ENCODE data around the gene SRD5A2.
A peak's percentile ranks its signal among the peaks of the same experiment; 100 is the strongest.

Gene SRD5A2

DNA sequence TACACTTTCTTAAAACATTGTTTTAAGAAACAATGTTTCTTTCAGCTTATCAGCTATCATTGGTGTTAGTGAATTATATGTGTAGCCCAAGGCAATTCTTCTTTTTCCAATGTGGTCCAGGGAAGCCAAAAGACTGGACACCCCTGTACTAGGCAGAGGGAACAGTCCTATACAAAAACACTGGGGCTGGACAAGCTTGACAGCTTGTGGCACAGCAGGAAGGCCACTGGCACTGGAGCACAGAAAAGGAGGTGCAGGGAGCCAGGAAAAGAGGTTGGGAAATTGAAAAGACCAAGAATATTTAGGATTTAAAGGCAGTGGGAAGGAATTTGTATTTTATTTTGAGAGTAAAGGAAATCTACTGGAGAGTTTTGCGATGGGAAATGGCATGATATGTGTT is 47.7 kb downstream of the SRD5A2 start:
- no peak for DNase-seq (ENCODE audit: low spot score)

DNA sequence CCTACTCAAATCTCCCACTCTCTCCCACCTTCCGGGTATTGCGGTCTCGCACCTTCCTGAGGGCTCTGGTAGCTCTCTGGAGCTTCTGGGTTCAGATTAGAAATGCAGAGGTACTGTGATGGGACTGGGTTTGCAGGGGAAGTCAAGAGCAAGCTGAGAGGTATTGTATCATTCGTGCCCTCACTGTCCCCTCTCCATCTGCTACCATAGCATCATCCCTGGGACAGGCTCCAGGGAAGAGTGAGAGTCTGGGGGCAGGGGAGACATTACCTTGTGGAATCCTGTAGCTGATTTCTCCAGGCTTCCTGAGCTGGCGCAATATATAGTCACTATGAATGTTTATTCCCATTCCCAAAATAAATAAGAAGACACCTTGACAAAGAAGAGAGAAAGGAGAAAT is 49.6 kb downstream of the SRD5A2 start:
- no peak for DNase-seq (ENCODE audit: low spot score)

DNA sequence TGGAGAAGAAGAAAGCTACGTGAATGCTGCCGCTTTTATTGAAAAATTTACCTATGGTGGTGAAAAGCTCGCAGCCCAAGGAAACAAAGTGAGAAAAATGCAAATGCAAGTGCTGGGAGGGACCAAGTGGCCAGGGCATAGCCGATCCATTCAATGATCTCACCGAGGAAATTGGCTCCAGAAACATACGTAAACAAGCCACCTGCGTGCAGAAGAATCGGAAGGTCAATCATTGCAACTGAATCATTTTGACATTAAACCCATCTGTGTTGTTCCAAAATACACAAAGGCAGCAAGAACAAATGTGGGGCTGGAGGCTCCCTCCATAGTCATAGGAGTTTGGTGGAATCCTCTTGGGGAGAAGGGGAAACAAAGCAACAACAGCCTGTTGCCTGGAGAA is 51.5 kb downstream of the SRD5A2 start:
- no peak for DNase-seq (ENCODE audit: low spot score)

DNA sequence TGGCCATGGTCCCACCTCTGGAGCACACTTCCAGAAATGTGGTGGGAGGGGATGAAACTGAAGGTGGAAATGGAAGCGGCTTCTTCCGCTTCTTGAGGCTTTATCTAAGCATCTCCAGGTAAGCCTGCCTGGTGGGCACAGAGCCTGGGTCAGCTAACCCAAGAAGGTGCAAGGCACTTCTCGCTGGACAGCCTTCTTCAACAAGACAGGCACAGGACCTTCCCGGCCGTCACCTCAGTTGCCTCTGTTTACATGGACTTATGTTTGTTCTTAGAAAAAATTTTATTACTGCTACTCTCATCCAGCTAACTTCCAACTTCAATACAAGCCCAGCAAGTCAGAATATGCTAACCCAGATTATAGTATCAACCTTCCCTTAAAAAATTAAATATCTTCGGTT is 51.9 kb downstream of the SRD5A2 start:
- no peak for DNase-seq (ENCODE audit: low spot score)

DNA sequence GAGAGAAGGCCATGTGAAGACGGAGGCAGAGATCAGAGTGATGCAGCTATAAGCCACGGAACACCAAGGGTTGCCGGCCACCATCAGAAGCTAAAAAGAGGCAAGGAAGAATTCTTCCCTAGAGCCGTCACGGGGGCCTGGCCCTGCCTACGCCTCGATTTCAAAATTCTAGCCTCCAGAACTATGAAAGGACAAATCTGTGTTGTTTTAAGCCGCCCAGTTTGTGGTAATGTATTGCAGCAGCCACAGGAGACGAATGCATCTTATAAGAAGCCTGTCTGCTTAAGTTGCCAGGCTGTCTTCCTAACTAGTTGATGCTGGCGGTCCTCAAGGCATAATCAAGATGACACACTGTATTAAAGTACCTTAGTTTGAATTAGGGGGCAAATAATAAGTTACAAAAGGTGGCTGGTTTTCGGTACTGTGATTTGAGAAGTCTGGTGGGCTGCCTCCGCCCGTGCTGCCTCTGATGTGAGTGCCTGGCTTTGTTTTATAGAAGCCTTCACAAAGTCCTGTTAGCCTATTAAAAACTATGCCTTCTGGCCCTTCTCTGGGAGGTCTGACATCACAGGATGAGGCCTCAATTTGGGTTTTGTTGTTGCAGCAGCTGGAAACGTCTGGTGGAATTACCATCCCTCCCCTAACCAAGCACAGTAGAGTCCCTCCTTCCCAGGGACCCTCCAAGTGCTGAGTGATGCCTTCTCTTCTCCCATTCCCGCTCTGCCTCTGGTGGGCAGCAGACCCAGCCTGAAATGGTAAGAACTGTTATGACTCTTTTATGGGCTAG is 53.6 kb downstream of the SRD5A2 start:
- DNase-seq (ENCODE audit: low spot score): no peak

DNA sequence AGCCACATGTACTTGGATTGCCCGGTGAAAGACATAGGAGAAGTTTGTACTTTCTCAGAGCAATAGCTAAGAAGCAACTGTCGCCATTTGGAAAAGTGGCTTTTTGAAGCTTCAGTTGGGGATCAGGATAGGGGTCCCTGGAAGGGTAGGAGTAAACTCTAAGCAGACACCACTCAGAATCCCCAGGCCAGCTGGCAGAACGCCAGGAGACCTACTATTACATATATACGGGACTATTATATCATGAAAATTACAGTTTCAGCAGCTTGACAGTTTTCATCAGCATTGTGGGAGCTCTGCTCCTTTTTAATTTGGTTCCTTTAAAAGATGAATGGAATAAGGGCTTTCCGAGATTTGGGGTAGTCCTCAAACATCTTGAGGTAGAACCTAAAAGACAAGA is 54.9 kb downstream of the SRD5A2 start:
- no peak for DNase-seq (ENCODE audit: low spot score)

DNA sequence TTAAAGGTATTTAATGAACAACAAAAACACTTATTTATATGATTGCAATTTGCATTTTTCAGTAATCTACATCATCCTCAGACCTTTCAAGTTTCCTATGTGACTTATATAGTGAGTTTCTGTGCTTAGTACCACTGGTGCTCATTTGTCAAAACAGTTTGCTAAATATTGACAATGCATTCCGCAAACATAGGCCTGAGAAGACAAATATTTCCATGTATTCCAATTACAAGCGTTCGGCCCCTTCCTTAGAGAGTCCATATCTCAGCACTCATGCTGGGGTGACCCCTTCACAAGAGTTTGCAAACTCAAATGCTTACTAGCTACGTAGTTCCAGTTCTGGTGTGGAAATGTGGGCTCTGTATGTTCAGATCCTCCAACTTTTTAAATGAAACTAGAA is 56.1 kb downstream of the SRD5A2 start:
- DNase-seq (ENCODE audit: low spot score): no peak

DNA sequence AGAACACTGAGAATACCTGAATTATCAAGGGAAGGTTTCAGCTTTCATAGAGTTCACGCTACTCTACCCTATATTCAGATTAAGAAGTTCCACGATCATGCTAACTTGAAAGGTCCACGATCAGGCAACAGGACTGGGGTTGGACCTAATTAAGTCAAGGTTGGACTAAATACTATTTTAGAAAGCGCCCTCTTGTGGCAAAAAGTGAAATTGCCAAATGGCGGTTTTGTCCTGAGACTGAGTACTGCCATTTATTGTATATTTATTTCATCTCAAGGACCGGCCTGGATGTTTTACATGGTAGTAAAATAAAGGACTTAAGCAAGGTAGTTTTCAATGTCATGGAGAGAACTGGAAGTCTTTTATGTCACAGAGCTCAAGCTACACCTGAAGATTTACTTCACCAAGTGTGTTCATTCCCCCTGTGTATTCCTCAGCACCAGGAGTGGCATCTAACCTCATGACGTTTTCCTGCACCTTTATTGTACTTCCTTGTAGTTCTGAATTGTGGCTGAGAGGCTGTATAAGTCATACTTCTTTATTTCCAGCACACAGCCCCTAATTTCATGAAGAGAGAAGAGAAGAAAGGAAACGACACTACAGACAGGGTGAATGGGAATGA is 56.8 kb downstream of the SRD5A2 start:
- DNase-seq (ENCODE audit: low spot score): peak; percentile 64

DNA sequence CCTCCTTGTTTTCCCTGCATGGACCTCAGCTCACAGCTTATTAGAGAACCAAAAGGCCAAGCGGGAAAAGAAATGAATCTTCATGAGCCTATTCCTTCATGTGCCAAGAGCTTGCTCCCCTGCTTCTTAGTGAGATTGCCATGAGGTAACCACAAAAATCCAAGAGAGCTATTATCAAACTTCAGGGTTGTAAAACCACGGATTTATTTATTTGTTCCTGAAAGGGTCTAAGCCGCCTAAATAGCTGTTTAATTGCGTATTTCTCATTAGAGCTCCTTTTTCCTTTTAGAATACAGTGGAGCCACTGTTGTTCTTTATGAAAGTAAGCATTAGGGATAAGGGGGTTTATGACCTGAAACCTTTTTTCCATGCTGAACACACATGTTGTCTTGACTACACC is 58.0 kb downstream of the SRD5A2 start:
- no peak for DNase-seq (ENCODE audit: low spot score)

DNA sequence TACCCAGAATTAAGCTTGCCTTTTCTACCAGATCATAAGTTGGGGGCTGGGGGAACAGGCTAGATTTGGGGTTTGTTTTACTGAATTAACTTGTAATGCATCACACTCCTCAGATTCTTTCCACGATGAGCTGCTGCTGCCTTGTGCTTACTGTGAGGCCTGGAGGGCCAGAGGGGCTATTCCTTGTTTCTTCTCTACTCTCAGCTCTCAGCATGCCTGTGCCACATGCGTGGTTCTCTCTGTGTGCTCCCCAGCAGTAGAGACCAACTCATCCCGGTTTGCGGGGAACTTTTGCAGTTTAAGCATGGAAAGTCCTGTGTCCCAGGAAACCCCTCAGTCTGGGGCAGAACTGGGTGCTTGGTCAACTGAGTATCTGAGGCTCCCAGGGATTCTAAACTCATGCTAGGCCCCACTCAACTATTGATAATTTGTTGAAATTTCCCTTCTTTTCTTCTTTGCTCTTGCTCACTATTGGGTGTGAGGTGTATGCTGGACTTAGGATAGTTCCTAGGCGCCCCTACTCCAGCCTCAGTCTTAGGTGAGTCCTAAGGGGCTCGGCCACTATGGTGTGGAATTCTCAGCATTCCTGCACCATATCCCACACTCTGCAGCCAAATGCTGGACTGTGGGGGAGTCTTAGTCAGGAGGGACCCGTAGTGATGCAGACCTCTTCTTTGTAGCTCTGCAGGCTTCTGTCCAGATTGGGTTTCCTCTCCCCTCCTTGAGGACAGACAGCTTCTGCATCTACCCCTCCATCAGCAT is 63.1 kb downstream of the SRD5A2 start:
- DNase-seq (ENCODE audit: low spot score): no peak

DNA sequence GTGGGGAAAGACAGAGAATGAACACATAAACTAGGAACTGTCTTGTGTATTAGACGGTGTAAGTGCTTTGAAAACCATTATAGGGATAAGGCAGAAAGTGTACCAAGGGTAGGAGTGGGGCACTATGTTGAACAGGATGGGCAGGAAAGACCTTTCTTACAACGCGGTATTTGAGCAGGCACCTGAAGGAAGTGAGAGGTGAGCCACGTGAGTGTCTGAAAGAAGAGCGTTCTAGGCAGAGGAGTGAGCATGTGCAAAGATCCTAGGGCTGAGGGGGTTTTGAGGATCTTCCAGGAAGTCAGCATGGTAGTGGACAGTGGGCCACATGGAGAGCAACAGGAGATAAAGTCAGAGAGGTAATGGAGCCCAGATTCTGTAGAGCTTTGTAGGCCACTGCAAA is 65.2 kb downstream of the SRD5A2 start:
- no peak for DNase-seq (ENCODE audit: low spot score)

DNA sequence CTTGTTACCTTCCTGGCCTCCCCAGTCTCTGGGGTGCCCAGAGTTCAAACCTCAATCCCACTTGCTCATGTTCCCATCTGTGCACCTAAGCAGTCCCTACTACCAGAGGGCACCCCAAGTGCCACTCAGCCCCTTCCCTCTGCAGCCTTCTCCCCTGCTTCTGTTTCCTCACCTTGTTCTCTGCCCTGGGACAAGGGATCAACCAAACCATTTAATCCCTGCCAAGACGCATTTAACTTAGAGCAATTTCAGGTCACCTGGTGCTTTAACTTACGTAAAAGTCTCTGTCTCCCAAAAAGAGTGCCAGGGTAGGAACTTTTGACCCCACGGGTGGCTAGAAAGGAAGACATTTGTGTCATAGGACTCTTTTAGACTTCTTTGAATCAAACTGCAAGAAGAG is 67.2 kb downstream of the SRD5A2 start:
- DNase-seq (ENCODE audit: low spot score): no peak

DNA sequence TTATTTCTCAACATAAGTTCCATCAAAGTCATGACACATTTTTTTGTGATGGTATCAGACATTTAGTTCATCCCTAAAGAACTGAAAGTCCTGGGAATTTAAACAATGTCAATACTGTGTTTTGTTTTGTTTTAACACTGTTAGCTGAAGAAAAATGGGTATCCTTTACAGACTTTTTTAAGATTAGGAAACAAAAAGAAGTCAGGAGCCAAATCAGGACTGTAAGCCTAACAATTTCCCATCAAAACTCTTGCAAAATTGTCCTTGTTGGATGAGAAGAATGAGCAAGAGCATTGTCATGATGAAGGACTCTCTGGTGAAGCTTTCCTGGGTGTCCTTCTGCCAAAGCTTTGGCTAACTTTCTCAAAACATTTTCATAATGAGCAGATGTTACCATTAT is 69.4 kb downstream of the SRD5A2 start:
- no peak for DNase-seq (ENCODE audit: low spot score)

DNA sequence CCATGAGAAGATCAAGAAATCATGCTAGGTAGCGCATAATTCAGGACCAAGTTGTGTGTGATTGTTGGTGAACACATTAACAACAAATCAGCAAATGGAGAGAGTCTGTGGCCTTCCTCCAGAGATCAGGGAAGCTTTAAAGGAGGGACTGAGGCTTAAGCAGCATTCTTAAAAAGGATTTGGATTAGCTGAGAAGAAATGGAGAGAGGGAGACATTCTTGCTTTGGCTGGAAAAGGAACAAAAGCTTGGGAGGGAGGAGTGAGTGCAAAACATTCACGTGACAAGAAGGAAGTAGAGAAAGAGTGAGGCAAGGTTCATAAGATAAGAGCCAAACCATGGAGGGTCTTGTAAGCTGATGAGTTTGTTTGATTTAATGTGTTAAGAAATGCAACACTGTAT is 75.6 kb downstream of the SRD5A2 start:
- no peak for DNase-seq (ENCODE audit: low spot score)

DNA sequence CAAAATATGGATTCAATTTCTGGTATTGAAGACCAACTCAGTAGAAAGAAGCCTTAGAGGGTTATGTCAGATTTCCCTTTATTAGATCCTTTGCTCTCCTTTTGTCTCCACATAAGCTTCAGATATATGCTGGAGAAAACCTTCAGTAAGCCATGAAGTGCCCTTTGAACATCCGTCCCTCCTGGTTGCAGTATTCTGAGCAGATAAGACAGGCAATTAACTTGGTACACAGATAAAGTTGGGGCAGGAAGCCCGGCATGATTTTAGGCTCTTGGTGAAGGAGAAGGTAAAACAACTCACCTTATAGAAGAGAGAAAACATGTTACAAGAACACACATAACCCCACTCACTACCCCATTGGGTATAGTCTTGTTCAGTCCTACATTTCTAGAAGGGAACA is 76.4 kb downstream of the SRD5A2 start:
- no peak for DNase-seq (ENCODE audit: low spot score)

DNA sequence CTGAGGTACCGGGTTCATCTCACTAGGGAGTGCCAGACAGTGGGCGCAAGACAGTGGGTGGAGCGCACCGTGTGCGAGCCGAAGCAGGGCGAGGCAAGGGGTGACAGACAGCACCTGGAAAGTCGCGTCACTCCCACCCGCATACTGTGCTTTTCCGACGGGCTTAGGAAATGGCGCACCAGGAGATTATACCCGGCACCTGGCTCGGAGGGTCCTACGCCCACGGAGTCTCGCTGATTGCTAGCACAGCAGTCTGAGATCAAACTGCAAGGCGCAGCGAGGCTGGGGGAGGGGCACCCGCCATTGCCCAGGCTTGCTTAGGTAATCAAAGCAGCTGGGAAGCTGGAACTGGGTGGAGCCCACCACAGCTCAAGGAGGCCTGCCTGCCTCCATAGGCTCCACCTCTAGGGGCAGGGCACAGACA is 84.3 kb downstream of the SRD5A2 start:
- peak; percentile 63 for DNase-seq (ENCODE audit: low spot score)

DNA sequence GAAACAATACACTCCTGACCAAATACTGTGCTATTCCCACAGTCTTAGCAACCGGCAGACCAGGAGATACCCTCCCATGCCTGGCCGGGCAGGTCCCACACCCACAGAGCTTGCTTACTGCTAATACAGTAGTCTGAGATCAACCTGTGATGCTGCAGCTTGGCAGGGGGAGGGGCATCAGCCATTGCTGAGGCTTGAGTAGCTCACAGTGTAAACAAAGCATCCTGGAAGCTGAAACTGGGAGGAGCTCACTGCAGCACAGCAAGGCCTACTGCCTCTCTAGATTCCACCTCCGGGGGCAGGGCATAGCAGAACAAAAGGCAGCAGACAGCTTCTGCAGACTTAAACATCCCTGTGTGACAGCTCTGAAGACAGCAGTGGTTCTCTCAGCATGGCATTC is 91.4 kb downstream of the SRD5A2 start:
- DNase-seq (ENCODE audit: low spot score): peak; percentile 82

DNA sequence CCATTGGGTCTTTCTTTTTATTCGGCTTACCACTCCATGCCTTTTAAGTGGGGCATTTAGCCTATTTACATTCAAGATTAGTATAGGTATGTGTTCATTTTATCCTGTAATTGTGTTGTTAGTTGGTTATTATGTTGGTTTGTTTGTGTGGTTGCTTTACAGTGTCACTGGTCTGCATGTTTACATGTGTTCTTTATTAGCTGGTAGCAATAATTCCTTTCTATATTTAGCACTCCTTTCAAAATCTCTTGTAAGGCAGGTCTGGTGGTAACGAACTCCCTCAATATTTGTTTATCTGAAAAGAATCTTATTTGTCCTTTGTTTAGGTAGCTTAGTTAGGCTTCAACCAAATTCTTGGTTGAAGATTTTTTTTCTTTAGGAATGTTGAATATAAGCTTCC is 97.5 kb downstream of the SRD5A2 start:
- no peak for DNase-seq (ENCODE audit: low spot score)

DNA sequence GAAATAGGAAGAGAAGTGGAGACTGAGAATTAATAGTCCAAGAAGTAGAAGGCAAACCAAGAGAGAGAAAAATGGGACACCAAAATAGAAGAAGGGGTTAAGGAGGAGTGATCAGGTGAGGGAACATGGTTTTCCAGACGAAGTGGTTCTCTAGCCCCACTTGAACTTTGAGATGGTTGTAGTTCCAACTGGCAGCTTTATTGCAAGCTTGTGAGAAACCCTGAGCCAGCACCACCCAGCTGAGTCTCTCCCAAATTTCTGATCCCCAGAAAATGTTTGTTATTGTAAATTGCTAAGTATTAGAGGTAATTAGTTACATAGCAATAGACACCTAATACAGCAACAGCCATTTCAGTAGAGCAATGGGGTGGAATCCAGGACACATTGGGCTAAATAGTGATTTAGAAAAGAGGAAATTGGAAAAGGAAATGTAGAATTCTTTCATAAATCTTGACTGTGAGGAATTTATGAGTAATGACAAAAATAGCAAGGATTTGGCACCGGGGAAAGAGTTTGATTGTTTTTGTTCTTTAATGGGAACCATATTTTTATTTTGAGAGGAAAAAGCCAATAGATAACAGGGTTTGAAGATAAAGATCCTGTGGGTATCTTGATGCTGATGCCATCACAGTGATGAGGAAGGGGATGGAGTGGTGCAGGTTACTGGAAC is 104.1 kb downstream of the SRD5A2 start:
- DNase-seq (ENCODE audit: low spot score): no peak

DNA sequence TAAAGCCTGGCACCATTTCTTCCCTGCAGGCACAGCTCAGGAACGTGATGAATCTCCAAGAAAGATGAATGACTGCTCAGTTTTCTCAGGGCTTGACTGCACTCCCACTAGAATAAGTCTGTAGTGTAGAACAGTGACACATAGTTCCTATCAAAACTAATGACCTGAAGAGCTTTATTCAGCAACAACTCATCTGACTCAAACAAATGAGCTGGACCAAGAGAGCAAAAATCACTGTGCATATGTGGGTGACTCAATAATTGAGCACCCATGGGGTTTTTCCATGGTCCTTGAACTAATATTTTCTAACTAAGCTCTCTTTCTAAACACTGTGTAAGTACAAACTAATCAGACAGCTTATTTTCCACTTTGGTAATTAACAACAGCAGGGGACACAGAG is 105.0 kb downstream of the SRD5A2 start:
- no peak for DNase-seq (ENCODE audit: low spot score)

DNA sequence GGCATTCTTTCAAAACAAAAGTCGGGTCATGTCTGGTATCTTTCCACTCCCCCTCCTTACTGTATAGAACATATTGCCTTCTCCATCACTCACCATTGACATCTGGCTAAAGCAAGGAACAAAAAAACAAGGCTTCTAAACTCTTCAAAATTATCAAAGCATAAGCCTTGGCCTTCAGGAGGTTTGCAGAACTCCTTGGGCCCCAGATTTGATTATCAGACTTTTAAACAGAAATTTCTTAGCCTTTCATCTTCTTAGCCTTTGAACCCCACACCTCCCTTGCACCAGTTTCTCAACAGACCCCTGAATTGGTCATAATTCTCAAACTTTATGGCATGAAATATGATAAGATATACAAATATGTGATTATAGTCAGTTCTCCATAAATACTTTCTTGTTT is 106.4 kb downstream of the SRD5A2 start:
- DNase-seq (ENCODE audit: low spot score): no peak

Measured in ecto neural progenitor cell (in vitro differentiated cells).